GM13977 (cell line): ENCODE data around the gene ZNF24.

Experiments used
- DNase-seq: peaks from one replicate; pipeline ENCODE4 v3.0.0; 2012; ENCODE audit warnings: low spot score
- CTCF ChIP-seq: IDR thresholded peaks from 2 replicates; pipeline ENCODE4 v1.5.1; 2012; ENCODE audit warnings: mild to moderate bottlenecking, control low read depth; ENCODE audit not compliant: insufficient read depth; ENCODE audit errors: extremely low read depth, missing control alignments
- in situ Hi-C: fragments of 300-500 bp; cut with MboI; formaldehyde crosslinking; loops from one replicate; pipeline ENCODE4 v1.12.0; 2022; ENCODE audit warnings: low sequenced_read_pairs, low pct_unique_long_range_greater_than_20kb, mixed read lengths, inconsistent platforms; ENCODE audit not compliant: unreplicated experiment

Gene ZNF24

GRCh38 chr18:35386600-35387100, 42.4 kb upstream of the ZNF24 start:
- in situ Hi-C loops: loop anchor here (25.0 kb wide), 1 partner anchor 901 kb away; the partner anchor contains the start of gene FHOD3
- peak; percentile 73 for DNase-seq
- TF ChIP-seq CTCF: peak; percentile 90

GRCh38 chr18:35383136-35383535, 38.9 kb upstream of the ZNF24 start:
- TF ChIP-seq CTCF: no peak
- in situ Hi-C loops: loop anchor here (25.0 kb wide), 1 partner anchor 904 kb away; the partner anchor contains the start of gene FHOD3
- DNase-seq: no peak

GRCh38 chr18:35379421-35379820, 35.2 kb upstream of the ZNF24 start:
- TF ChIP-seq CTCF: no peak
- DNase-seq: no peak
- in situ Hi-C loops: loop anchor here (10.0 to 25.0 kb wide), 2 partner anchors 155 to 908 kb away; partner anchors contain the start of gene FHOD3

GRCh38 chr18:35378574-35378896, 34.3 kb upstream of the ZNF24 start:
- TF ChIP-seq CTCF: no peak
- in situ Hi-C loops: loop anchor here (10.0 to 25.0 kb wide), 2 partner anchors 154 to 909 kb away; partner anchors contain the start of gene FHOD3
- no peak for DNase-seq

GRCh38 chr18:35377875-35378573, 33.8 kb upstream of the ZNF24 start:
- DNase-seq: no peak
- no peak for TF ChIP-seq CTCF
- in situ Hi-C loops: loop anchor here (10.0 to 25.0 kb wide), 2 partner anchors 153 to 909 kb away; partner anchors contain the start of gene FHOD3

- DNase-seq: peak; percentile 86
- in situ Hi-C loops: loop anchor here (10.0 to 25.0 kb wide), 2 partner anchors 152 to 910 kb away; partner anchors contain the start of gene FHOD3
- TF ChIP-seq CTCF: no peak
These were observed 32.8 kb upstream of the ZNF24 start, which contains the start of gene ZNF396 for GRCh38 chr18:35376742-35377695. Gene ZNF396, minus strand, starts transcription at chr18:35377337. Its CDS starts 3,045 bp downstream, at chr18:35374292.
